ENCODE measurements around the gene ADGRL2.

The ADGRL2 gene

GRCh38 chr1:81806432-81806770 lies 5.7 kb downstream of the ADGRL2 start:
- no peak for DNase-seq

- no peak for DNase-seq
Observed at GRCh38 chr1:81808760-81809159, 8.0 kb downstream of the ADGRL2 start.

GRCh38 chr1:81809808-81810207 lies 9.1 kb downstream of the ADGRL2 start:
- DNase-seq: no peak

GRCh38 chr1:81811757-81812371 lies 11.1 kb downstream of the ADGRL2 start:
- no peak for DNase-seq

GRCh38 chr1:81812712-81813111 lies 12.0 kb downstream of the ADGRL2 start:
- no peak for DNase-seq

- no peak for DNase-seq
Observed at GRCh38 chr1:81813691-81814090, 13.0 kb downstream of the ADGRL2 start.

- DNase-seq: no peak
Observed at GRCh38 chr1:81819613-81820012, 18.9 kb downstream of the ADGRL2 start.

- no peak for DNase-seq
Observed at GRCh38 chr1:81820765-81821164, 20.0 kb downstream of the ADGRL2 start.

GRCh38 chr1:81823082-81823481 lies 22.3 kb downstream of the ADGRL2 start:
- no peak for DNase-seq

- DNase-seq: no peak
Observed at GRCh38 chr1:81824759-81825158, 24.0 kb downstream of the ADGRL2 start.

GRCh38 chr1:81827942-81828341 lies 27.2 kb downstream of the ADGRL2 start:
- no peak for DNase-seq

GRCh38 chr1:81832573-81832972 lies 31.8 kb downstream of the ADGRL2 start:
- no peak for DNase-seq

- DNase-seq: no peak
Observed at GRCh38 chr1:81833722-81834121, 33.0 kb downstream of the ADGRL2 start.

- DNase-seq: no peak
Observed at GRCh38 chr1:81834268-81834667, 33.5 kb downstream of the ADGRL2 start.

- DNase-seq: no peak
Observed at GRCh38 chr1:81834921-81835698, 34.4 kb downstream of the ADGRL2 start.

- DNase-seq: no peak
Observed at GRCh38 chr1:81836007-81836626, 35.4 kb downstream of the ADGRL2 start.

- DNase-seq: no peak
Observed at GRCh38 chr1:81838600-81839218, 38.0 kb downstream of the ADGRL2 start.

- no peak for DNase-seq
Observed at GRCh38 chr1:81840805-81841204, 40.1 kb downstream of the ADGRL2 start.

GRCh38 chr1:81841795-81842194 lies 41.1 kb downstream of the ADGRL2 start:
- no peak for DNase-seq

- DNase-seq: no peak
Observed at GRCh38 chr1:81844477-81844876, 43.7 kb downstream of the ADGRL2 start.

- no peak for DNase-seq
Observed at GRCh38 chr1:81846630-81847029, 45.9 kb downstream of the ADGRL2 start.

GRCh38 chr1:81847063-81847462 lies 46.3 kb downstream of the ADGRL2 start:
- no peak for DNase-seq

GRCh38 chr1:81848880-81849682 lies 48.3 kb downstream of the ADGRL2 start:
- no peak for DNase-seq

Data from activated CD4-positive, alpha-beta T cell treated with anti-CD3 and anti-CD28 coated beads, Interleukin-2, amount 50 U/mL, for 1 hour (primary cell).